GM10248 (cell line): ENCODE measurements around the gene IGSF8.

ENCODE experiments used
- CTCF ChIA-PET: fragments of 300-600 bp; sonication (Branson Sonifier 250); formaldehyde crosslinking; extraction: SDS; loops from one replicate; lab custom pipeline; 2021; ENCODE audit warnings: antibody characterized with exemption; lab: Yijun Ruan, JAX
- POLR2A ChIA-PET: fragments of 350-650 bp; sonication (Branson Sonifier 250); formaldehyde crosslinking; extraction: SDS; loops from one replicate; lab custom pipeline; 2020; ENCODE audit warnings: antibody characterized with exemption; lab: Yijun Ruan, JAX
- DNase-seq: peaks from one replicate; pipeline ENCODE4 v3.0.0; 2012; ENCODE audit errors: extremely low spot score
- TF ChIP-seq, protein P1 (sequence below): IDR thresholded peaks from 2 replicates; pipeline ENCODE4 v1.5.1; 2012; ENCODE audit warnings: mild to moderate bottlenecking, low read depth; ENCODE audit errors: extremely low read depth, missing control alignments, control extremely low read depth

The IGSF8 gene

DNA sequence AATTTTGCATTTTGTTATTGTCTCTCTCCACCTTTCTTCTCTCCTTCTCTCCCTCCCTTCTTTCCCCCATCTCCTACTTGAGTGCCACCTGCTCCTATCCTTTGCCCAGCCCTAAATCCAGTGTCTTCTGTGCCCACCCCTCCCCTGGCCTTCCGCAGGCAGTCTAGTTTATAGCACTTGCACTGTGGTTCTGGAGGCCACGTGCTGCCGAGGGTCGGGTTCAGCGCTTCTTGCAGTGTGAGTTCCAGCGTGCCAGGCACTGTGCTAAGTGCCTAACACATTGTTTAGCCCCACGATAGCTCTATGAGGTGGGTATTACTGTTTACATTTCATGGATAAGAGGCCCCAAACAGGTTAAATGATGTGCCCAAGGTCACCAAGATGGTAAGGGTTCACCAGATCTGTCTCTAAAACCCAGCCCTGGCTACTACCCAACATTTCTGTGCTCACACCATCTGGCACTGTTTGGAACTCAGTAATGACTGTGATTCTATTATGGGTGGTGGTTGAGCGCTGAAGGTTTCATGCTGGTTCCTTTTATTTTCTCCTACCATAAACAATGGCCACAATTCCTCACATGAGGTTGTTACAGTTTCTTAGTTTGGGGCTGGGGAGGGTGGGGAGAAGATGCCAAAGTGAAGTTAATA is 38.9 kb upstream of the IGSF8 start:
- no peak for DNase-seq
- TF ChIP-seq, protein P1, sequence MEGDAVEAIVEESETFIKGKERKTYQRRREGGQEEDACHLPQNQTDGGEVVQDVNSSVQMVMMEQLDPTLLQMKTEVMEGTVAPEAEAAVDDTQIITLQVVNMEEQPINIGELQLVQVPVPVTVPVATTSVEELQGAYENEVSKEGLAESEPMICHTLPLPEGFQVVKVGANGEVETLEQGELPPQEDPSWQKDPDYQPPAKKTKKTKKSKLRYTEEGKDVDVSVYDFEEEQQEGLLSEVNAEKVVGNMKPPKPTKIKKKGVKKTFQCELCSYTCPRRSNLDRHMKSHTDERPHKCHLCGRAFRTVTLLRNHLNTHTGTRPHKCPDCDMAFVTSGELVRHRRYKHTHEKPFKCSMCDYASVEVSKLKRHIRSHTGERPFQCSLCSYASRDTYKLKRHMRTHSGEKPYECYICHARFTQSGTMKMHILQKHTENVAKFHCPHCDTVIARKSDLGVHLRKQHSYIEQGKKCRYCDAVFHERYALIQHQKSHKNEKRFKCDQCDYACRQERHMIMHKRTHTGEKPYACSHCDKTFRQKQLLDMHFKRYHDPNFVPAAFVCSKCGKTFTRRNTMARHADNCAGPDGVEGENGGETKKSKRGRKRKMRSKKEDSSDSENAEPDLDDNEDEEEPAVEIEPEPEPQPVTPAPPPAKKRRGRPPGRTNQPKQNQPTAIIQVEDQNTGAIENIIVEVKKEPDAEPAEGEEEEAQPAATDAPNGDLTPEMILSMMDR, result no peak
- CTCF ChIA-PET, result interaction anchor here (1.2 to 2.1 kb wide), 2 partner anchors 12 to 56 kb away, joined by 3 to 5 read pairs; no protein-coding TSS in a partner anchor
- POLR2A ChIA-PET, result no interaction called here

DNA sequence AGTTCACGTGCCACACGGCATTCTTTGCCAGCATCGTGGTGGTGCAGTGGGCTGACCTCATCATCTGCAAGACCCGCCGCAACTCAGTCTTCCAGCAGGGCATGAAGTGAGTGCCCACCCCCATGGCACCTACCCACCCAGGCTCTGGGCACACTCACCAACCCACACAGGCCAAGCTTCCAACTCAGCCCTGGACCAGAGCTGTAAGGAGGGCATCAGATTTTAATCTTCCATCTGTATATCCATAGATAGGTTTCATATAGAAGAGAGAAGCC is 38.4 kb upstream of the IGSF8 start:
- ChIA-PET POLR2A (no interaction called here), CTCF (no interaction called here)

DNA sequence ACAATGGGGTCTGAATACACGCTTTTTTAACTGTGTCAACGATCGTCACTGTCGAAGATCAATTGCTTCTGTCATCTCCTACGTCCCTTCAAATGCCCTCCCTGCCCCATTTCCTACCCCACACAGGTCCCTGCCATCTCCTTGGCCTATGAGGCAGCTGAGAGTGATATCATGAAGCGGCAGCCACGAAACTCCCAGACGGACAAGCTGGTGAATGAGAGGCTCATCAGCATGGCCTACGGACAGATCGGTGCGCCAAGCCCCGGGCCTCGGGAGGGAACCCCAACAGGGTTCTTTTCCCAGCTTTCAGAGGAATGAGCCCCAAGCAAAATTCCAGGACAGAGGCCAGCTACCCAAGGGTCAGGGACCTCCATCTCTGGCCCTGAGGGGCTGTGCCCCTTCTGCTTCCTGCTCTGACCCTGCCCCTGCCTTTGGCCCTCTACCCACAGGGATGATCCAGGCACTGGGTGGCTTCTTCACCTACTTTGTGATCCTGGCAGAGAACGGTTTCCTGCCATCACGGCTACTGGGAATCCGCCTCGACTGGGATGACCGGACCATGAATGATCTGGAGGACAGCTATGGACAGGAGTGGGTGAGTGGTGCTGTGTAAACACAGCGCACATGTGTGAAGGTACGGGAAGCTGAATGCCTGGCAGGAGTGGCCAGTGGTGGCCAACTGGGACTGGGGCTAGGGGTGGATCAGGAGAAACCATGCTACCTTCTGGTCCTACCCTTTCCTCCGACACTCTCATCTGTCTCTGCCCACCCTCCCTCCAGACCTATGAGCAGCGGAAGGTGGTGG is 37.9 kb upstream of the IGSF8 start:
- ChIA-PET CTCF (no interaction called here), POLR2A (no interaction called here)
- DNase-seq, result no peak
- TF ChIP-seq, protein P1, result no peak

More for the DNA sequence above, 38.4 kb upstream of the IGSF8 start:
- no peak for DNase-seq
- TF ChIP-seq, protein P1, result no peak

DNA sequence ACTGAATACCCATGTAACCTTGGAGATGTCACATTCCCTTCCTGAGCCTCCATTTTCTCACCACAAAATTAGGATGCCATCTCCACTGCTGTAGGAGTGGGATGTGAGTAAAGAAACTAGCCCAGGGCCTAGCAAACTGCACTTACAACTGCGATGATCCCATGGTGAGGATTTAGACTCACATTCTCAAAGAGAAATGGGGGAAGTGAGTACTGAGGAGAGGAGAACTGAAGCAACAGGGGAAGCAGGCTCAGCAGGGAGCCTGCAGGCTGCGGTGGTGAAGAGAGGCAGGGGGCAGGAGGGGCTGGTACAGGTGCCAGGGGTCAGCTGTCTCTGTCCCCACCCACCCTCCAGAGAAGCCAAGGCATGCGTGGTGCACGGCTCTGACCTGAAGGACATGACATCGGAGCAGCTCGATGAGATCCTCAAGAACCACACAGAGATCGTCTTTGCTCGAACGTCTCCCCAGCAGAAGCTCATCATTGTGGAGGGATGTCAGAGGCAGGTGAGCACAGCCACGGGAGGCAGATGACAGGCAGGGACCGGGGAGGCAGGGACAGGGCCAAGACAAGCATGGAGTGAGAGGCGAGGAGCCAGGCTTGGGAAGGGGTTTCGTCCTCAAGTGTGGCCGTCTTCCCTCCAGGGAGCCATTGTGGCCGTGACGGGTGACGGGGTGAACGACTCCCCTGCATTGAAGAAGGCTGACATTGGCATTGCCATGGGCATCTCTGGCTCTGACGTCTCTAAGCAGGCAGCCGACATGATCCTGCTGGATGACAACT is 36.6 kb upstream of the IGSF8 start:
- TF ChIP-seq, protein P1, result no peak
- POLR2A ChIA-PET, result no interaction called here
- DNase-seq, result no peak
- CTCF ChIA-PET, result no interaction called here

DNA sequence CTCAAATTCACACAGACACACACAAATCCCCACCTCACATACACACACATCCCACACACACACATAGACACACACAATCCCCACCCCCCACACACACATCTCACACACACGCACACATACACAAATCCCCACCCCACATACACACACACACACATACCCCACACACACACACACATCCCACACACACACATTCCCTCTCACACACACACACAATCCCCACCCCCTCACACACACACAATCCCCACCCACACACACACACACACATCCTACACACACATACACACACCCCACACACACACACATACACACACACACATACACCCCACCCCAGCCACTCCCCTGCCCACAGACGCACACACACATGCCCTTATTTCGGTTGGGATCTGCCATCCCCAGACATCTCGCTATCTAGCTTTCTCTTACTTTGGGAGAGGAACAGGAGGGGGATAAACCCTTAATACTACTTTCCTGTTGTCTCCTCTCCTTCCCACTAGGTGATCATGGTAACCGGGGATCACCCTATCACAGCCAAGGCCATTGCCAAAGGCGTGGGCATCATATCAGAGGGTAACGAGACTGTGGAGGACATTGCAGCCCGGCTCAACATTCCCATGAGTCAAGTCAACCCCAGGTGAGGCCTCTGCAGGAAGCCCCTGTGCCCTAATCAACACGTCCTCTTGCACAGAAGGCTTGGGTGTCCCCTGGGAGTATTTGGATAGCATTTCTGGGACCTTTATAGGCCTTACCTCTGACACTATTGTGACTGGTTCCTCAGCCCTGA is 35.8 kb upstream of the IGSF8 start:
- DNase-seq, result no peak
- TF ChIP-seq, protein P1, result no peak
- ChIA-PET POLR2A (no interaction called here), CTCF (no interaction called here)
